NCI-H446 treated with DMSO at 0.1 percent for 48 hours (cell line): Measurements from ENCODE around the gene ANKMY2.
"Not testable (repeated sequence)": the region's sequence is repeated elsewhere in the genome, so short reads cannot be mapped to it uniquely, and the experiment has no call there.

ENCODE experiments used
- DNase-seq: peaks from one replicate; lab custom pipeline; 2025; lab: John Stamatoyannopoulos, UW

Gene ANKMY2

DNA sequence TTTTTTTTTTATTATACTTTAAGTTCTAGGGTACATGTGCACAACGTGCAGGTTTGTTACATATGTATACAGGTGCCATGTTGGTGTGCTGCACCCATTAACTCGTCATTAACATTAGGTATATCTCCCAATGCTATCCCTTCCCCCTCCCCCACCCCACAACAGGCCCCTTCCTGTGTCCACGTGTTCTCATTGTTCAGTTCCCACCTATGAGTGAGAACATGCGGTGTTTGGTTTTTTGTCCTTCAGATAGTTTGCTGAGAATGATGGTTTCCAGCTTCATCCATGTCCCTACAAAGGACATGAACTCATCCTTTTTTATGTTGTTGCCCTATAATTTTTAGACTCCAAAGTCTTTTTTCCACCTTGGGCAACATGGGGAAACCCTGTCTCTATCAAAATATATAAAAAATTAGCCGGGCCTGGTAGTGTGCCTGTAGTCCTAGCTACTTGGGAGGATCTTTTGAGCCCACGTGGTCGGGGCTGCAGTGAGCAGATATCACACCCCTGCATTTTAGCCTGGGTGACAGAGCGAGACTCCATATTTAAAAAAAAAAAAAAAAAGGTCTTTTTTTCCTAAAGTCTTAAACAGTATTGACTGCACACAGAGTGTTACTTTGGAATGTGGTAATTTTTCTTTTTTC, 14.4 kb upstream of the ANKMY2 start:
- not testable (repeated sequence) for DNase-seq

DNA sequence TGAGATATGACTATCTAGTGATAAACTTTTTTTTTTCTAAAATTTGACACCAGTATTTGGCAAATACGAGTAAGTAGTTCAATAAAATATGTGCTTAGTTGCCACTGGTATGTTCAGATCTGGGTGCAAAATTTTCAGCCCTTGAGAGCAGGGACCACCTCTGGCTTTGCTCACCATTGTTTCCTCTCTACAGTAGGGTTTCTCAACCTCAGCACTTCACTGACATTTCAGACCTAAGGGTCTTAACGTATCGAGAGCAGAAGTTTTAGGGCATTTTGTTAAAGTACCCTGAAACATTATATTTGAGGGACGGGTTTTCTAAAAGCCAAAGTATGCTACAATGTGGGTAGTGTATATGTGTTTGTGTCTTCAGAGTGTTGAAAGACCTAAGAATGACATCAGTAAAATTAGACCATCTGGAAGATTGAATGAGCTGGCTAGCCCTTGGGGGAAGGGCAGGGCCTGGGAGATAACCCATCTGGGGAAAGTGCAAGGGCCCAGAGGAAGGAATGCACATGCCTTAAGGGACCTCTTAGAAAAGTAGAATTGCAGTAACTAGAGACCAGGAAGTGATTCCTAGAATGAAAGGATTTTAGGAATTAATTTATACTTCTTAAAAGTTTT, 12.2 kb upstream of the ANKMY2 start:
- peak; percentile 48 for DNase-seq

DNA sequence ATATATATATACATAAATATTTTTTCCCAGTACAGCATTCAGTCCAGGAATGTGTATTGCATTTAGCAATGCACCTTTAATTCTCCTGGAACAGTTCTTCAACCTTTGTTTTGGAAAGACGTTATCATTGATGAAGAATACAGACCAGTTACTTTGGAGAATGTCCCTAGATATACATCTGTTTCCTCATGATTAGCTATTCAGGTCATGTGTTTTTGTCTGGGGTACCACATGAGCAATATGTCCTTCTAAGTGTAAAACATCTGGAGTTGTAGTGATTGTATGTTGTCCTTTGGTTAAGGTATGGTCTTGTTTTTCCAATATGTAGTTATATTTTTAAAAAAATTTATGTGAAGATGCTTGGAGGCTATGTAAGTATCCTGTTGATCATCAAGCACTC, 10.6 kb upstream of the ANKMY2 start:
- no peak for DNase-seq

DNA sequence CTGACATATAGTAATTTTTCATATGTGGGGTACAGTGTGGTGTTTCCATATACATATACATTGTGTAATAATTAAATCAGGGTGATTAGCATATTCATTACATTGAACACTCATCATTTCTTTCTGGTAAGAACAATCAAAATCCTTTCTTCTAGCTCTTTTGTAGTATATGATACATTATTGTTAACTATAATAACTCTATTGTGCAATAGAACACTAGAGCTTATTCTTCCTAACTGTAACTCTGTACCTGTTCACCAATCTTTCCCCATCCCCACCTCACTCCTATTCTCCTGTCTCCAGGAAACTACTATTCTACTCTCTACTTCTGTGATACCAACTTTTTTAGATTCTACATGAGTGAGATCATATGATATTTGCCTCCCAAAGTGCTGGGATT, 9.8 kb upstream of the ANKMY2 start:
- DNase-seq, result no peak

DNA sequence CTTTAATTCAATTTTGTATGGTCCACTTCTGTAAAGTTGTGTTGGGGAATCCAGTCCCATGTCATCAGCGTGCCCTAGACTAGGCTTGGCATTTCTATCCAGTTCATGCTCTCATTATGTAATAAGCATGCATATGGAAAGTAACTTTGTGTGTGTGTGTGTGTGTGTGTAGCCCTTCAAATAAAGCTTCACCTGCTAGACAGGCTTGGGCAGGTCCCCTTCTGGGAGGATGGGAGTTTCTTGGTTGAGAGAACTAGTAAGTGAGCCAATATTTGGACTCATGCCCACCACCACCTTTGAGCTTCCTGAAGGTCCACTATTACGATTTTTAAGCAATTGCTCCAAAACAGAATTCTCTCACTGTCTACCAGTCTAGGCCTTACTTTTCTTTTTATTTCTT, 7.3 kb upstream of the ANKMY2 start:
- DNase-seq, result no peak

DNA sequence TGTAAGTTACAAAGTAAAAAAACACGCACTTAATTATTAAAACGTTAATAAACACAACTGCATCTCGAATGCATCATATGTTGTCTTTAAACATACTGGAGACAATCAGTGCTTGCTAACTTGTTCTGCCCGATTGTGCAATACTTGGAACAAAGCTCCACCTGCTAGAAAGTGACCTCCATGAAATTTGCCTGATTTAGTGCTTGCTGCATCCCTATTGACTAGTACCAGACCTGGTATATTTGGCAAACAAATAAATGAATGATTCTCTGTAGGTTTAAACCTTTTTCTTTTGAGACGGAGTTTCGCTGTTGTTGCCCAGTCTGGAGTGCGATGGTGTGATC, 6.7 kb upstream of the ANKMY2 start:
- no peak for DNase-seq

DNA sequence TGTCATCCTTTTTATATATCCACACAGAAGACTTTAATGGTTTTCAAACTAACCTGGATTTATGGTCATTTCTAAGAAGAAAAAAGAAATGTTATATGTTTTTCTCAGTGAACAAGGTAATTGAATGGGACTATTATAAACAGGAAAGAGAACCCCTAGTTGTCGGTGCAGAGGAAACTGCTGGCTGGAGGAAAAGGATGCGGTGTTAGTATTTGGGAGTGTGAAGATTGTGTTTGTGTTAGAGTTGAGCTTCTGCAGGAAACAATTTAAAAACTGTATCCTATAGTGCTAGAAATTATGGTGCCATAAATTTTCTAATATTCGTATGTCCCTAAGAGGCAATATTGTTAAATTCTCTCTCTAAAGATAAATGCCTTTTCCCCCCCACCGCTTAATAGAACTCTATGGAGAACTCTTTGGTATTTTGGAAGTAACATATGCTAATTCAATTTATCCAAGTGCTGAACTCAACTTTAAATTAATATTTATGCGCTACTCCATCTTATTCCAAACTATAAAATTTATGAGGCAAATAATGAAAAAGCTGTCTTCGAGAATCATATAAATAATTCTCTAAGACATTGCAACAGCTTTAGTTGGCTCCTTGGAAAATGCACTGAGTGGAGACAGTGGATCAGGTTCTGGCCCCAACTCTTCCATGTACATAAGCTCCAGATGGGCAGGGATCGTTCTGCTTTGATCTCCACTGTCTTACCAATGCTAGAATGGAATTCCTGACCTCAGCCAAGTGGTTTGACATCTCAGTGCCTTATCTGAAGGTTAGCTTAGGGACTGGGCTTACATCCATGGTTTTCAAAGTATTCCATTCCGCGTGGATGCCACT, 6.1 kb upstream of the ANKMY2 start:
- no peak for DNase-seq

DNA sequence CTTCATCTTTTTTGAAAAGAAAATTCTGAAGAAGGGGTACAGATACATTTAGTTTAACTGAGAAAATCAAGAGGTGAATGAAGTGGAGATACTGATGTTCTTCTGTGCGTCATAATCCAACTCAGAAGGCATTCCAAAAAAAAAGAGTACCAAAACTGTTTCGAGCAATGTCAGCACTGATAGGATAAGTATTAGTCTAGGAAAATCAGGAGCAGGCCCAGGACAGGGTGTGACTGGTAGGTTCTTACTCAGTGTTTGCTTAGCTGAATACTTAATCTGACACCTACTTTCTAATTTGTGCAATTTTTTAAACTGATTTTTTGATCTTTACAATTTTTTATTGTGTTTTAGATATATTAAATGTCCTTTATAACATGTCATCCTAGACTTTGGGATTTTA, 4.7 kb upstream of the ANKMY2 start:
- no peak for DNase-seq

DNA sequence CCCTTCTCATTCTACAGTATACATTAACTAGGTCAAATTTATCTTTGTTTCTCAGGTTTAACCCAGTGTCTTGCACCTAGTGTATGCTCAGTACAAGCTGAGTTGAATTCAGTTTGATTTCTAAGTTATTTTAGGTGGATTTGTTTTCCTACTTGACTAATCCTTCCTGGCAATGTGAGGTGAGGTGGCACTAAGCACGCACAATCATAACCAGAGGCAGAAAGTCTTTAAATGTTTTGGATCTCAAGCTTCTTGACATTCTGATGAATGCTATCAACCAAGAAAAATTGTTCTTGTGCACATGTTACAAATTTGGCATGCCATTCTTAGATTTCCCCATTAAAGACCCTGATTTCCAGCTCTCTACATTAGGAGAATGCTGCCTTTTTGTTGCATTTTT, 3.6 kb upstream of the ANKMY2 start:
- no peak for DNase-seq

DNA sequence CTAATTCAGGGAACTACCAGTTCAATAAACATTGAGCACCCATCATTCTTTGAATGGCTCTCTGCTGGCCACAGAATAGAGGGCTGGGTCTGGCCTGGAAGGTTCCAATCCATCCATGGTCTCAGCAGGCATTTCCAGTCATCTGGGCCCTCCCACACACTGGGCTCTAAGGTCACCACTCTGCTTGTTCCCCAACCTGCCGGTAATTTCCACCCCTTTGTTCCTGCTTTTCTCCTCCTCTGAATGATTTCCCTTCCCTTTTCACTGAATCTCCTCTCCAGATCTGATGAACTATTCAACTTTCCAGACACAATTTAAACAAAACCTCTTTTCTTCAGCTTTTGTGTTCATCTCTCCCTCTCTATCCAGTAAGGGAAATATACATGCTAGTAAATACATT, 3.0 kb upstream of the ANKMY2 start:
- DNase-seq, result no peak

DNA sequence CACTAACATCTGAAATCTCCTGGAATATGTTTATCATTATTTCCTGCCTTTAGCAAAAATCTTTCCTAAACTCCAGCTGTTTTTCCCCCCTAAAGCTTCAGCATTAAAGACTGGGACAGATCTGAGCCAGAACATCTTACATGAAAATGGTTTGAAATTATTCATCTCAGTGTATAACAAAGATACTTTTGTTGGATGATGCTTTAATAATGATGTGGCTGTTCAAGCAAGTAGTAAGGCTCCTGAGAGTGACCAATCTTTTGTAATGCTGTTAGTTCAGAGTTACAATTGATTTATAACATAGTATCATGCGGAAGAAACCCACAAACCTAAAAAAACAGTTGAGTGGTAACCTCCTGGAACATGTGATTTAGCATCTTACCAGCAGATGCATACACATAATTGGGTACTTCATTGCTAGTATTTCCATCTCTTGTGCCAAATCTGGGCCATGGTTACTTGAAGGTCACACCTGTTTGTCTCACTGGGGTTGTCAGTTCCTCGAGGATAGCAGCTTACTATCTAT, 1.9 kb upstream of the ANKMY2 start:
- DNase-seq, result no peak

DNA sequence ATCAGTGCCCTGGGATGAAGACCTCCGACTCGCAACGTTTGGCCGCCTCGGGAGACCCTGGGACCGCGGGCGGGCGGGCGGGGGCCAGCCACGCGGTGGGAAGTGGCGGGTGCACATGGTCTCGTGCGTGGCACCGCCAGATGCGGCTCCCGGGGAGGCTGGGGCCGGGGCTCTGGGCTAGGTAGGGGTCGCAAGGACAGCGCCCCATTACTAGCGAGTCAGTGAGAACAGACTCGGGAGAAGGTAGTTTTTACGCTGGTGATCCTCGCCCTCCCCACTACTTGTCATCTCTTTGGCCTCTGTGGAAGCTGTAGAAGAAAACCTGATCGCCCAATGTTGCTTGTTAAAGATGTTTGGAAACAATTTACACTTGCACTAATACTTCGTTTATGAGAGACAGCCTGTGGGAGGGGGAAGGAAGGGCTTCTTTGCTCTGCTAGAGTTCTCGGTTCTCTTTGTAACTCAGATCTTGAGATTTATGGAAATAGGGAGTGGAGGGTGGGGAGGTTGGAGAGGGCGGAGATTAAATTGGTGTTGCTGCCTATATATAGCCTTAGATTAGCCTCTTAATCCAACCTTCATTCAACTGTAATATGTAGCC, 1.0 kb upstream of the ANKMY2 start:
- DNase-seq, result no peak

DNA sequence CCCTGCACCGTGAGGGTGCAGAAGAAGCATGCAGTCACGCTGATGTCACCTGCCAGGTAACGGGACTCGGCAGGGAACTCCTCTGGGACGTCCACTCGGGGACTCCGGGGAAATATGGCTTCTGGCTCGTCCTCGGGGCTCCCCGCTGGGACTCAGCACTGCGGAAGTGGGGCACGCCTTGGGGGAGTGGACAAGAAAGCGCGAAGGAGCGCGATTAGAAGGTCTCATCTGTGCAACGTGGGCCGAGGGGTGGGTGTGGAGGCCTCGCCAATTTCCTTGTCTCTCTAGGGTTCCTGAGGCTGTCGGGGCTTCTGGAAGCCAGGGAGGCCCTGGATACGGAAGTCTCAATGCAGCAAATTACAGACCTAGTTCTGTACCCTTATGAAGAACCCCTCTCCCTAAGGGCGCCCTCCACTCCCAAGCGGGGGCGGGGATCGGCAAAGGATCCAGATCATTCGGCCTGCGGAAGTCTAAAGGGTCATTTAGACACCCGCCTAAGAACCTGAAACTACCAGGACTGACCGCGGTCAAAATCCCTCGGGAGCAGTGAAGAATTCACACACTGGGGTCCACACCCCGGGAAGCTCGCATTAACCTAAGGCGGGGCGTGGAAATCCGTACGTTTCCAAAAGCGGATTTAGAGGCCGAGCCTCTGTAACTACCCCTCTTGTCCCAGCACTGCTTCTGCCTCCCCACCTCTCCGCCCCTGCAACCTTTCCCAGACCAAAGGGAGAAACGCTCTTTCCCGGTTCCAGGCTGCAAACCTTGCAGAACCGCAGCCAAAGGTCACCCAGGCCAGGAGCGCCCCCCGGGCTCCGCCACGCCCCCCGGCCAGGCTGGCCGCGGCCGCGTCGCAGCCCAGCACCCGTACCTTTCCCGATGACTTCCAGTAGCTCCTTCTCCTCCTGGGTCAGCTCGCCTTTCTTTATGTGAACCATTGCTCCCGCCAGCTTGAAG, 640 bp downstream of the ANKMY2 start:
- no peak for DNase-seq

DNA sequence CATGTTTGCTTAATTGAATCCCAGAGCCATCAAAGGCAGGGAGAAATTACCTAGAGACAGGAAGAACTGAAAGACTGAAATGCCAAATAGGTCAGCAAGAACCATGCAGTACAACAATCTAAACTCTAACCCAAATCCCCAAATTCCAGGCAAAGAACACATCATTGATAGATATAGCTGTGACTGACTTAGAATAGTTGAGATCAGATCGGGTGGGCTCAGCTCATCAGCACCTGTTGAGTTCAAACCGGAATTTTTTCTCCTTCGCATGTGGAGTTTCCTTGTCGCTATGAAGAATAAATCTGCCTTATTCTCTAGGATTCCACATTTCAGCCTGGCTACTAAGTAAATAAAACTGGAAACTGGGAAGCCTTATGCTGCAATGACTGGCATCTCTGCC, 1.4 kb downstream of the ANKMY2 start:
- no peak for DNase-seq

DNA sequence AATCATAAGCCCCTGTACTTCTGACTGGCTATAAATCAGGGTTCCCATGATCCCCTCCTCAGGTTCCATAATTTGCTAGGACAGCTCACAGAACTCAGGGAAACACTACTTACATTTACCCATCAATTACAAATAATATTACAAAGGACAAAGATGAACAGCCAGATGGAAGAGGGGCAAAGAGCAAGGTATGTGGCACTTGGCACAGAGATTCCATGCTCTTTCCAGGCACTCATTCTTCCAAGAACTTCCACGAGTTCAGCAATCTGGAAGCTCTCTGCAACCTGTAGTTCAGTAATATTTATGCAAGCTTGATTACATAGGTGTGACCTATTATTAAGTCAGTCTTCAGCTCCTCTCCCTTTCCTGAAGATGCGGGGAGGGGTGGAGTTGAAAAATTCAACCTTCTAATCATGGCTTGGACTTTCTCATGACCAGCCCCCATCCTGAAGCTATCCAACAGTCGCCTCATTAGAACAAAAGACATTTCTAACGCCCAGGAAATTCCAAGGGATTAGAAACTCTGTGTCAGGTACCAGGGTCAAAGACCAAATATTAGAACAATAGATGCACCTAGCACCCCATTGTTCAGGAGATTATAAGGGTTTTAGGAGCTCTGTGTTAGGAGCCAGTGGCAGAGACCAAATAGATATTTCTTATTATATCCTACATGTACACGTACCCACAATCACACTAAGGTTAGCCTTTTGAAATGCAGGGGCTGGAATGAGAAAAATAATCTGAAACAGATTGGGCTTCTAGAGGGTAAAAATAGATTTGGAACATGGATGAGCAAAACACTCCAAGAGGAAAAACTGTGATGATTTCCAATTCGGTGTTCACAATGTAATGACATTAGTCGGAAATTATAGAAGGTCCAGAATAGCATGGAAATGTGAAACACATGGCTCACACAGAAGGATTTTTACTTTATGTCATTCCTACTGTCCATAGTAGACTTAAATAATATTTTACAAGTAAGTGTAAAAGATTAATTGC, 7.0 kb downstream of the ANKMY2 start:
- DNase-seq, result no peak

DNA sequence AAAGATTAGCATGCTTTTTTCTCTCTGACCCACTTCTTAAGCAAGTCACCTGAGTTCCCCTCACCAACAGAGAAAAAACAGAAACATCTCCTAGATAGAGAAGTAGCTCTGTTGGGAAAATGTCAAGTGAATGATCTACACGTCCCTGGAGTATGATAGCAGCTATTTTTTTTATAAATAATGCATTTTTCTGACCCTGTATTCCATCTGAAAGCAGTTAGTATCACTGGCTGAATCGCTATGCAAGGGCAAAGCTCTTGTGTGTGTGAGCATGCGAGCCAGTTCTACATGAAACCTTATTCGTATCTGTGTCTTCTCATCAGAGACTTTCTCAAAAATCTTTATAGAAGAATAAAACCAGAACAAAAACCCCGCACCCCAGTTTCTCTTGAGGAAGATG, 8.2 kb downstream of the ANKMY2 start:
- no peak for DNase-seq

DNA sequence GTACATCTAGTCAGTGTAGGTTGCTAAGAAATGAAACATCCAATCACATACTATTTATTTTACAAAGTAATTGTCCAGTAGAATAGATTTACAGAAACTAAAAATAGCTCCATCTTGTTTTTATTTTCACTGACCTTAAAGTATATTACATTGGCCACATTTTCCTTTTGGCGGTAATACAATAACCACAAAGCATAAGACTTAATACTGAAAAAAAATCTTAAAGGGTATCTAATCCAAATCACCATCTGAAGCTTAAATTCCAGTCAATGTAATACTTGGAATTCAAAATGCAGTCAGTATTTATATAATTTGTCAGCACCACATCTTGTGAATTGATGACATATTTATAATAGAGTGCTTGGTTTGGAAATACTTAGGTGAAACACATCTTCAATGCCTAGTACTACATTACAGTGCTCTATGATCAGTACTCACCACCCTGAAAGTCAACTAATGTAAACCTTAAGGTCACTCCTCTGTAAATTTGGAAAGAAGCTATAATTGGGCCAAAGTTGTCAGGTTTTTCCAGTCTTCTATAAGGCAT, 8.9 kb downstream of the ANKMY2 start:
- DNase-seq, result no peak

DNA sequence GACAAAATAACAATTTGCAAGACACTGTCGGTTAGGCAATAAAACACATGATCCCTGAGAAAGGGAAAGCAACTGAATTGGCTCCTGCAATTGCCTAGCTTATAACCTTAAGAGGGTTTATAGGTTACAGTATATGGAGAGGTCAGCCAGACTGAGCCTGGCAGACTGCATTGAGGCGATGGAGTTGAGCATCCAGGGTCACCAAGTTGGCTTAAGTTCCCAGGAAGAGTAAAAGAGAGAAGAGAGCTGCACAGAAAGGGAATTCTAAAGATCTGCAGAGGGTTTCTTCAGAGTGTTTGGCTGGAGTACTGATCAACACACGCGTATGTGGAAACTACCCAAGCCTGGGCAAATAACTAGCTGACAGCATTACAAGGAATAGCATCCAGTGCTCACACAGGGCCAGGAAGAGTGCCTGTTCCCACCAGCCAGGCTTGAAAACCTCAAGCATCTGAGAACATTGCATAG, 11.2 kb downstream of the ANKMY2 start:
- DNase-seq, result no peak

DNA sequence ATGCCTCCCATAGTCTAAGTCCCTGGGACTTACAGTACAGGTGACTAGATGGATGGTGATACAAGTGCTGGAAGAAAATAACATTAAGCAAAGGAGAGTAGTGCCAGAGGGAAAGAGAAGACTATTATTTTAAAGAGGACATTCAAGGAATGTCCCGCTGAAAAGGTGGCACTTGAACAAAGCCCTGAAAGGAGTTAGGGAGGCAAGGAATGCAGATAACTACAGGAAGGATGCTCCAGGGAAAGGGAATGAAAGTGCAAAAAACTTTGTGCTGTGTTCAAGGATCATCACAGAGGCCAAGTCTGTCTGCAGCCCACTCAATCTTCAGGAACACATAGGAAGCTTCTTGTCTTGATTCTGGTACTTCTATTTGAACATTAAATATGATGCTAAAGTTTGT, 14.9 kb downstream of the ANKMY2 start:
- no peak for DNase-seq

DNA sequence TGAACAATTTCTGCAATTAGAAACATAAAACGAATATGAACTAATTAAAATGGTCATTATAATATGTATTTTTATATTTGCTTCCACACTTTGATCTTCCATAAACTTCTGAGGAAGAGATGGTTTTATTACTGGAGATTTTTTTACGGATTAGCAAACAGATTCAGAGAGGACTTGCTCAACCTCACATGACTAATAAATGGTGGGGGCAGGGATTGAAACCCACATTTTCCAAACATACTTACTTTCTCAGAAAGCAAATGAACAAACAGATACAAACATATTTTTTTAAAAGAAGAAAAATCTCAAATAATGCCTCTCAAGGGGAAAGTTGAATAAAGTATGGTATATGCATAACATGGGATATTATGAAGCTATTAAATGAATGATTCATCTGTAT, 18.3 kb downstream of the ANKMY2 start:
- DNase-seq, result no peak
